Activated CD8-positive, alpha-beta T cell treated with anti-CD3 and anti-CD28 coated beads, Interleukin-2, amount 10 ng/mL, durations not matched to agents 7 days and 5 days (primary cell): ENCODE results near the gene BBC3. TPM values are rescaled to one million over a fixed set of nuclear protein-coding genes. Genes with fewer than 3 reads are reported as not detected.

Experiments used
- ATAC-seq: fragments of 150-1000 bp; cut with Tn5 transposase; one replicate; pipeline ENCODE4 v1.10.0; 2021; ENCODE audit warnings: moderate library complexity
- CTCF ChIA-PET: fragments of 350-600 bp; sonication (Branson Sonifier 250); formaldehyde crosslinking; loops from one replicate; lab custom pipeline; 2021; ENCODE audit warnings: antibody characterized with exemption; lab: Charles Lee
- POLR2A ChIA-PET: fragments of 350-600 bp; sonication (Branson Sonifier 250); formaldehyde crosslinking; loops from one replicate; lab custom pipeline; 2021; ENCODE audit warnings: antibody characterized with exemption; lab: Charles Lee
- DNase-seq: peaks from one replicate; pipeline ENCODE4 v3.0.0-alpha.2; 2020
- H3K27ac Mint-ChIP-seq: one replicate; pipeline ENCODE4 v1.8.0; 2021; ENCODE audit warnings: mild to moderate bottlenecking, mixed read lengths
- H3K27me3 Mint-ChIP-seq: one replicate; pipeline ENCODE4 v1.8.0; 2021; ENCODE audit warnings: low read depth, mixed read lengths
- H3K36me3 Mint-ChIP-seq: one replicate; pipeline ENCODE4 v1.8.0; 2021; ENCODE audit warnings: low read depth, mixed read lengths
- H3K4me1 Mint-ChIP-seq: one replicate; pipeline ENCODE4 v1.8.0; 2021; ENCODE audit warnings: low read depth, mixed read lengths
- H3K4me3 Mint-ChIP-seq: one replicate; pipeline ENCODE4 v1.8.0; 2021; ENCODE audit warnings: mild to moderate bottlenecking, mixed read lengths
- H3K9me3 Mint-ChIP-seq: one replicate; pipeline ENCODE4 v1.8.0; 2022; ENCODE audit warnings: mixed read lengths; ENCODE audit not compliant: insufficient read depth
- microRNA-seq: library from miRNA; unstranded; fragments of <30 nt; microRNA quantifications from one replicate; pipeline ENCODE4 v1.2.0, GENCODE V29; 2022
- total RNA-seq, 2 experiments: library from RNA; stranded (reverse); gene quantifications; one replicate each; pipeline ENCODE4 v1.2.3, GENCODE V29; 2021

Gene BBC3
- total RNA-seq, 2 experiments from 2014 or later, result 15.7 to 16.8 TPM

- peak overlapping the region; percentile 64 for H3K4me3 Mint-ChIP-seq
- ATAC-seq (no peak), DNase-seq (no peak)
- POLR2A ChIA-PET, result interaction anchor here (0.9 to 2.8 kb wide), 10 partner anchors 10 to 87 kb away, joined by 3 to 19 read pairs (median 4); partner anchors contain the start of genes SAE1 and ZC3H4
- peaks cover 79% of the 10 kb centered on the region for H3K4me1 Mint-ChIP-seq
- CTCF ChIA-PET, result interaction anchor here (0.9 to 5.1 kb wide), 15 partner anchors 10 to 174 kb away, joined by 3 to 72 read pairs (median 7); partner anchors contain the start of genes CCDC9 and SAE1
- H3K27ac Mint-ChIP-seq, result peak overlapping the region; percentile 92
- no peaks in the 10 kb centered on the region for H3K9me3 Mint-ChIP-seq
- H3K36me3 Mint-ChIP-seq, result peaks cover 68% of the 10 kb centered on the region
- no peaks in the 10 kb centered on the region for H3K27me3 Mint-ChIP-seq
Measured at GRCh38 chr19:47187335-47187655, 43.7 kb downstream of the BBC3 start.

- H3K9me3 Mint-ChIP-seq, result no peaks in the 10 kb centered on the region
- POLR2A ChIA-PET, result interaction anchor here (0.9 to 2.8 kb wide), 13 partner anchors 9 to 80 kb away, joined by 3 to 19 read pairs (median 4); partner anchors contain the start of genes CCDC9, SAE1 and ZC3H4
Measured at GRCh38 chr19:47186446-47187334, 44.3 kb downstream of the BBC3 start.

GRCh38 chr19:47183601-47184000, 47.4 kb downstream of the BBC3 start:
- ChIA-PET CTCF (interaction anchor here (1.5 kb wide), 1 partner anchor 27 kb away, joined by 3 read pairs; no protein-coding TSS in a partner anchor), POLR2A (interaction anchor here (1.0 kb wide), 1 partner anchor 24 kb away, joined by 3 read pairs; no protein-coding TSS in a partner anchor)
- Mint-ChIP-seq H3K4me1 (peaks cover 75% of the 10 kb centered on the region), H3K4me3 (no peak overlapping the region), H3K36me3 (peaks cover 62% of the 10 kb centered on the region), H3K9me3 (no peaks in the 10 kb centered on the region), H3K27me3 (no peaks in the 10 kb centered on the region), H3K27ac (peak overlapping the region; percentile 49)
- ATAC-seq (no peak), DNase-seq (no peak)

More at GRCh38 chr19:47186446-47187334, 44.3 kb downstream of the BBC3 start:
- DNase-seq (peak; percentile 82), ATAC-seq (peak; percentile 88)
- H3K27me3 Mint-ChIP-seq, result no peaks in the 10 kb centered on the region
- H3K27ac Mint-ChIP-seq, result peak overlapping the region; percentile 92
- peaks cover 84% of the 10 kb centered on the region for H3K4me1 Mint-ChIP-seq
- CTCF ChIA-PET, result interaction anchor here (0.7 to 5.1 kb wide), 18 partner anchors 9 to 250 kb away, joined by 3 to 72 read pairs (median 6); partner anchors contain the start of genes CCDC9, SAE1 and ZC3H4
- H3K4me3 Mint-ChIP-seq, result peak overlapping the region; percentile 64
- peaks cover 72% of the 10 kb centered on the region for H3K36me3 Mint-ChIP-seq

DNA sequence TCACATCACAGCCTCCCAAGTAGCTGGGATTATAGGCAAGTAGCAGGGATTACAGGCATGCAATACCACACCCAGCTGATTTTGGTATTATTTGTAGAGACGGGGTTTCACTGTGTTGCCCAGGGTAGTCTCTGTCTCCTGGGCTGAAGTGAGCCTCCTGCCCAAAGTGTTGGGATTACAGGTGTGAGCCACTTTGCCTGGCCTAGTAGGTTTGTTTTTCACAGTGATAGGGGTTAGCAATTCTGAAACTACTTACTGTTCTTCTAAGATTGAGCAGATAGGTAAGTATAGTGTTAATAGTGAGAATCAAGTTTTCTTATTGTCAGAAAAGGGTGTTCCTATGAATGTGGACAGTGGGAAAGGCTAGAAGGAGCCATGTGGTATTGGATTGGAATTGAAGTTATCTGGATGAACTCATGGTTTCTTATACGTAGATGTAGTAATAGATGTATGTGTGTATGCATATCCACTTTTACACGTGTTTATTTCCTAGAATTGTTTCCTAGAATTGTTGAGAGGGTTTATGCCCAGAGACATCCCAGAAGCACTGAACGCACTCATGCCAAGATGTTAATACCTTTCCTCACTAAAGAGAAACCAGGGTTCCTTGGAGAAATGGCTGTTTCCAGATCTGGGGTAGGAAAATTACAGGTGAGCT, 51.2 kb downstream of the BBC3 start:
- ATAC-seq (no peak), DNase-seq (no peak)
- H3K27ac Mint-ChIP-seq, result no peak overlapping the region
- no peaks in the 10 kb centered on the region for H3K9me3 Mint-ChIP-seq
- H3K4me3 Mint-ChIP-seq, result no peak overlapping the region
- POLR2A ChIA-PET, result interaction anchor here (0.6 to 3.5 kb wide), 2 partner anchors 22 to 53 kb away, joined by 3 to 12 read pairs; no protein-coding TSS in a partner anchor
- H3K4me1 Mint-ChIP-seq, result peaks cover 75% of the 10 kb centered on the region
- peaks cover 67% of the 10 kb centered on the region for H3K36me3 Mint-ChIP-seq
- H3K27me3 Mint-ChIP-seq, result no peaks in the 10 kb centered on the region
- CTCF ChIA-PET, result interaction anchor here (0.8 to 1.9 kb wide), 5 partner anchors 21 to 31 kb away, joined by 3 to 6 read pairs (median 3); no protein-coding TSS in a partner anchor

DNA sequence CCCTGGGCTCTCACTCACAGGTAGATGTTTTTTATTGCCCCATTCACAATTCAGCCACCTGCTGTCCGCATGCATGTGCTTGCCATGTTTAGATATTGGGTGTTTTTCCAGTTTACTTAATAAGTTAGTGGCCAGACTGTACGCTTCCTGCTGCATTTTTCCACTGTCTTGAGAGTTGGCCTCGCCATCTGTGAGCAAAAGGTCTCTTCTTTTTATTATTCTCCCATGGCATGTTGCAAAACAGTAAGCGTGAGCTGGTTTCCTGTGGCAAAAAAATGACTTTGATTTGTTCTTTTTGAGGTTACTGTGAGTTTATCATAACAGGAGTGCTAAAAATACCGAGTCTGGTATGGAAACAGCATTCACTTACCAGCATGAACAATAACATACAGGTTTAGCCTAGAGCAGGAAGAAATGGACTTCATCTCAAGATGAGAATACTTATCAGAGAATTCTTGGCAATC, 54.3 kb downstream of the BBC3 start:
- Mint-ChIP-seq H3K9me3 (no peaks in the 10 kb centered on the region), H3K4me1 (peaks cover 54% of the 10 kb centered on the region), H3K36me3 (peaks cover 61% of the 10 kb centered on the region), H3K27me3 (no peaks in the 10 kb centered on the region), H3K27ac (peak overlapping the region; percentile 74), H3K4me3 (peak overlapping the region; percentile 17)
- ATAC-seq (peak; percentile 73), DNase-seq (peak; percentile 41)
- ChIA-PET POLR2A (interaction anchor here (0.8 to 3.5 kb wide), 6 partner anchors 8 to 63 kb away, joined by 3 to 12 read pairs (median 4); partner anchors contain the start of gene ZC3H4), CTCF (interaction anchor here (1.2 to 3.2 kb wide), 10 partner anchors 10 to 164 kb away, joined by 3 to 23 read pairs (median 8); no protein-coding TSS in a partner anchor)

DNA sequence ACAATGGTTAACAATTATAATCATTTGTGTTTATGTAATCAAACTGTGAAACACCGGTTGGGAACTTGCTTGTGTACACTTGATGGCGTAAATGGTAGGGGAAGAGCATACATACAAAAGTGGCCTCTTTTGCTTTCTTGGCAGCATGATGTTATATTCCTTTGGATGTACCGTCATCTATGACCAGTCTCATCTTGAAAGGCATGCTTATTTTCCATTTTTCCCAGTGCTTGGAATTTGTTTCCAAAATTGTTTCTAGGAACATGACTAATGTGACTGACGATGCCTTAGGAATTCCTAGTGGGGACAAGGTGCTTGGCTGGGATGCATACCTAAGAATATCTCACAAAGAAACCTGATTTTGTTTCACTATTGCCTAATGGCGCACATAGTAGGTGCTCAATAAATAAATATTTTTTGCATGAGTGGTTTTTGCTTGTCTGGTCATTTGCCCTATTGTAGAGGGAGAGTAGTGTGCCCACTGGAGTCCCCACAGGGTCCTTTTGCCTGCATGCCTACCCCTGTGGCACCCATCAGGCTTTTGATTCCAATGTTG, 54.9 kb downstream of the BBC3 start:
- ChIA-PET POLR2A (interaction anchor here (1.3 to 2.4 kb wide), 3 partner anchors 7 to 50 kb away, joined by 4 to 12 read pairs (median 5); no protein-coding TSS in a partner anchor), CTCF (interaction anchor here (1.2 to 3.2 kb wide), 8 partner anchors 10 to 71 kb away, joined by 3 to 23 read pairs (median 9); no protein-coding TSS in a partner anchor)
- Mint-ChIP-seq H3K9me3 (no peaks in the 10 kb centered on the region), H3K36me3 (peaks cover 61% of the 10 kb centered on the region), H3K4me3 (peak overlapping the region; percentile 17), H3K27me3 (no peaks in the 10 kb centered on the region), H3K4me1 (peaks cover 54% of the 10 kb centered on the region), H3K27ac (peak overlapping the region; percentile 74)
- no peak for DNase-seq
- ATAC-seq, result no peak

DNA sequence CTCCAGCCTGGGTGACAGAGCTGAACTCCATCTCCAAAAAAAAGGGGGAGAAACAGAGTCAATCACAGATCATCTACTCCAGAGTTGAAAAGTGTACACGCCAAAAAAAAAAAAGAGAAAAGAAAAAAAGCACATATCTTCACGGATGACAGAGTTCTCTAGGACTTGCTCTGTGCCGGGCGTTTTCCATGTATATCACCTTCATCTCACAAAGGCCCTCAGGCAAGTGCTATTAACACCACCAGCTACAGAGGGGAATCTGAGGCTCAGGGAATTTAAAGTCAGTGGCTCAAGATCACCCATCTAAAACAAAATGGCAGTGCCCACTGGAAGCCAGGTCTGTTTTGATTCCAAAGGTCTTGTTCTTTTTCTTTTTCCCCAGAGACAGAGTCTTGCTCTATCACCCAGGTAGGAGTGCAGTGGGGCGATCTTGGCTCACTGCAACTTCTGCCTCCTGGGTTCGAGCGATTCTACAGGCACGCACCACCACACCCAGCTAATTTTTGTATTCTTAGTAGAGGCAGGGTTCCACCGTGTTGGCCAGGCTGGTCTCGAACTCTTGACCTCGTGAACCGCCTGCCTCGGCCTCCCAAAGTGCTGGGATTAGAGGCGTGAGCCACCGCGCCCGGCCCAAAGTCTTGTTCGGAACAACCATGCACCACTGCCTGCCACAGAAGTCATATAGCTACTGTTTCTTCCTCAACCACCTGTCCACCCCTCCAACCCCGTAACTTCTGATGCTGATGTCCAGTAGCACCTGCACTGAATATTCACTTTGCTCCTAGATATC, 58.1 kb downstream of the BBC3 start:
- Mint-ChIP-seq H3K4me1 (peaks cover 32% of the 10 kb centered on the region), H3K9me3 (no peaks in the 10 kb centered on the region), H3K36me3 (peaks cover 68% of the 10 kb centered on the region), H3K27ac (no peak overlapping the region), H3K27me3 (no peaks in the 10 kb centered on the region), H3K4me3 (no peak overlapping the region)
- no peak for ATAC-seq
- no peak for DNase-seq
- POLR2A ChIA-PET, result interaction anchor here (0.8 kb wide), 1 partner anchor 42 kb away, joined by 3 read pairs; the partner anchor contains the start of gene SAE1
- CTCF ChIA-PET, result interaction anchor here (1.4 to 1.7 kb wide), 2 partner anchors 16 to 71 kb away, joined by 4 to 5 read pairs; no protein-coding TSS in a partner anchor

Small RNA genes lying within 50 kb of the gene (microRNA-seq; reads per million reads assigned to microRNA genes)
- gene MIR3190 (not detected), gene MIR3191 (not detected)

Other genes starting within 250 kb of the BBC3 start
- gene NPAS1, start 211.4 kb downstream of the BBC3 start, total RNA-seq, result not detected
- 10 to 100 TPM; 74.4 to 76.8 TPM for gene TMEM160, start 182.6 kb downstream of the BBC3 start, total RNA-seq
- 100 to 1,000 TPM; 102 TPM for gene ZC3H4, start 117.4 kb downstream of the BBC3 start, total RNA-seq
- gene SAE1, start 100.4 kb downstream of the BBC3 start, total RNA-seq, result 100 to 1,000 TPM; 165 to 175 TPM
- gene CCDC9, start 25.3 kb upstream of the BBC3 start, total RNA-seq, result 10 to 100 TPM; 30.0 to 32.1 TPM
- gene INAFM1, start 43.7 kb upstream of the BBC3 start, total RNA-seq, result 10 to 100 TPM; 12.9 to 14.3 TPM
- gene C5AR1, start 78.7 kb upstream of the BBC3 start, total RNA-seq, result 1 to 10 TPM; 1.0 to 1.8 TPM
- under 1 TPM; 0.05 to 0.21 TPM for gene C5AR2, start 101.0 kb upstream of the BBC3 start, total RNA-seq
- 10 to 100 TPM; 12.6 to 13.1 TPM for gene DHX34, start 118.1 kb upstream of the BBC3 start, total RNA-seq
- not detected for gene MEIS3, start 188.3 kb upstream of the BBC3 start, total RNA-seq
- gene SLC8A2, start 240.7 kb upstream of the BBC3 start, total RNA-seq, result under 1 TPM; 0.05 to 0.44 TPM